Measurements from ENCODE around the gene SDK1. TPM values are rescaled to one million over a fixed set of nuclear protein-coding genes. Genes with fewer than 3 reads are reported as not detected.

The SDK1 gene
- total RNA-seq, 4 donors from 2014 or later, result 2.5 to 12.9 (median 6.1) TPM

GRCh38 chr7:3336042-3336665 is 35.1 kb downstream of the SDK1 start:
- no peaks in the 10 kb centered on the region for H3K9me3 ChIP-seq
- H3K27ac ChIP-seq, result no peak overlapping the region
- peaks cover 4% of the 10 kb centered on the region for H3K27me3 ChIP-seq
- TF ChIP-seq EP300 (IDR thresholded peaks at IDR 0.05) (no peak), POLR2A (IDR thresholded peaks at IDR 0.05) (no peak), POLR2AphosphoS5 (IDR thresholded peaks at IDR 0.05) (no peak)
- TF ChIP-seq, protein P1, sequence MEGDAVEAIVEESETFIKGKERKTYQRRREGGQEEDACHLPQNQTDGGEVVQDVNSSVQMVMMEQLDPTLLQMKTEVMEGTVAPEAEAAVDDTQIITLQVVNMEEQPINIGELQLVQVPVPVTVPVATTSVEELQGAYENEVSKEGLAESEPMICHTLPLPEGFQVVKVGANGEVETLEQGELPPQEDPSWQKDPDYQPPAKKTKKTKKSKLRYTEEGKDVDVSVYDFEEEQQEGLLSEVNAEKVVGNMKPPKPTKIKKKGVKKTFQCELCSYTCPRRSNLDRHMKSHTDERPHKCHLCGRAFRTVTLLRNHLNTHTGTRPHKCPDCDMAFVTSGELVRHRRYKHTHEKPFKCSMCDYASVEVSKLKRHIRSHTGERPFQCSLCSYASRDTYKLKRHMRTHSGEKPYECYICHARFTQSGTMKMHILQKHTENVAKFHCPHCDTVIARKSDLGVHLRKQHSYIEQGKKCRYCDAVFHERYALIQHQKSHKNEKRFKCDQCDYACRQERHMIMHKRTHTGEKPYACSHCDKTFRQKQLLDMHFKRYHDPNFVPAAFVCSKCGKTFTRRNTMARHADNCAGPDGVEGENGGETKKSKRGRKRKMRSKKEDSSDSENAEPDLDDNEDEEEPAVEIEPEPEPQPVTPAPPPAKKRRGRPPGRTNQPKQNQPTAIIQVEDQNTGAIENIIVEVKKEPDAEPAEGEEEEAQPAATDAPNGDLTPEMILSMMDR (IDR thresholded peaks at IDR 0.05), result no peak
- H3K4me3 ChIP-seq, result no peak overlapping the region
- WGBS, result 69% methylated on average over 4 of the region's 6 CpGs
- no peak for DNase-seq (ENCODE audit: low spot score in 2 of 2)
- no peaks in the 10 kb centered on the region for H3K36me3 ChIP-seq
- no peaks in the 10 kb centered on the region for H3K4me1 ChIP-seq

DNA sequence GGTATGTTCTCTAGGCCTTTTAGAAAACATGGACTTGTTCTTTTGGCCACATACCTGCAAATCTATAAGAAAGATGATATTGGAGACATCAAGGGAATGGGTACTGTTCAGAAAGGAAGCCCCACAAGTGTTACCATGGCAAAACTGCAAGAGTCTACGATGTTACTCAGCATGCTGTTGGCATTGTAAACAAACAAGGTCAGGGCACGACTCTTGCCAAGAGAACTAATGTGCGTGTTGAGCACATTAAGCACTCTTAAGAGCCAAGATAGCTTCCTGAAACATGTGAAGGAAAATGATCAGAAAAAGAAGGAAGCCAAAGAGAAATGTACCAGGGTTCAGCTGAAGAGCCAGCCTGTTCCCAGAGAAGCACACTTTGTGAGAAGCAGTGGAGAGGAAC is 37.1 kb downstream of the SDK1 start:
- 46% methylated on average over 3 of the region's 3 CpGs for WGBS
- Histone ChIP-seq H3K4me1 (no peaks in the 10 kb centered on the region), H3K36me3 (no peaks in the 10 kb centered on the region), H3K27ac (no peak overlapping the region), H3K27me3 (peaks cover under 1% of the 10 kb centered on the region), H3K9me3 (no peaks in the 10 kb centered on the region), H3K4me3 (no peak overlapping the region)
- DNase-seq (ENCODE audit: low spot score in 2 of 2), result no peak
- TF ChIP-seq, protein P1 (IDR thresholded peaks at IDR 0.05), result no peak

DNA sequence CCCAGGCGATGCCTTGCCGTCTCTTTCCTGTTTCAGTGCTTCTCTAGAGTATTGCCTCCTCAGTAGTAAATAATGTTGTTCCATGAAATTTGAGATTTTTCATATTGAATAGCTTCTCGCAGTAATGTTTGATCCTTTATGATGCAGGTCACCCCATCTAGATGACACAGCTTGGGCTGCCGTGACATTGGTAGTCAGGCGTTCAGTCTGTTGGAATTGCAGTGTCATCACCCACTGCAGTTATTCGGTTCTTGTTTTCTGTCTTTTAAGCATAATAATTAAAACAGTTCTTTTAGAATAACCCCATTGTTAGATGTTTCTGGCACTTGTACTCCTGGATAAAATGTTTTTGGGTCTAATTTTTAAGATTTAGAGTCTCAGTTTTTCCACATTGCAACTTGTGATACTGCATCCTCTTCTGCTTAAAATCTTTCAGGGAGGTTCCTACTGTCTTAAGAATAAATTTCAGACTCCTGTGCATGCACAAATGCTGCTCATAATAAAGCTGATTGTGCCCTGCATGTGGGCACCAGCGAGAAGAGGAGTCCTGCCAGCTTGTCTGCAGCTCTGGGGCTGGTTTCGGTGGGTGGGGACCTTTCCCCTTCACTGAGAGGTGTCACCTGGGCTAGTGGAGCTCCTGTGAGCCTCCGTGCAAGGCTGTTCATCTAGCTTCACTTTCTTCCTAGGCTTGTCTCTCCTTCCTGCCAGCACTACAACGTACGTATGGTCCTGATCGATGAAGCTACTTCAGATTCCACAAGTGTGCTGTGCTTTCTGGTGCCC is 44.8 kb downstream of the SDK1 start:
- Histone ChIP-seq H3K27ac (no peak overlapping the region), H3K27me3 (no peaks in the 10 kb centered on the region), H3K4me3 (no peak overlapping the region), H3K4me1 (no peaks in the 10 kb centered on the region), H3K36me3 (no peaks in the 10 kb centered on the region), H3K9me3 (no peaks in the 10 kb centered on the region)
- WGBS, result 87% methylated on average over 12 of the region's 12 CpGs
- no peak for DNase-seq (ENCODE audit: low spot score in 2 of 2)
- TF ChIP-seq POLR2AphosphoS5 (IDR thresholded peaks at IDR 0.05) (no peak), EP300 (IDR thresholded peaks at IDR 0.05) (no peak), POLR2A (IDR thresholded peaks at IDR 0.05) (no peak)
- TF ChIP-seq, protein P1 (IDR thresholded peaks at IDR 0.05), result no peak

DNA sequence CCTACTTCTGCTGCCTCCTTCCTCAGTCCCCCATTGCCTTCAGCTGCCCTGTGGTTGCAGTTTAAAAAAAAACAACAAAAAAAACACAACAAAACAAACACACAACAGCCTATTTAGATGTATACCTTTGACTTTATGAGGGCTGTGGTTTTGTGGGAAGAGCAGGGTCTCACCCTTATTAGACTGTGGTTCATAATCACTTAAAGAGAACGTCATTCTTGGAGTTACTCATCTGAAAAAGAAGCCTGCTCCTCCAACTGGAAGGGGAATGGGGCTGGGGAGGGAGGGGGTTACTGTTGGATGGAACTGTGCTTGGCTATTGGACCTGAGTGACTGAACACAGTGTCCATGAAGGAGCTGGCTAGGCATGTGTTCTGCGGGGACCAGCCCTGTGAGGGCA is 48.1 kb downstream of the SDK1 start:
- H3K4me1 ChIP-seq, result no peaks in the 10 kb centered on the region
- no peak overlapping the region for H3K27ac ChIP-seq
- TF ChIP-seq EP300 (IDR thresholded peaks at IDR 0.05) (no peak), POLR2A (IDR thresholded peaks at IDR 0.05) (no peak), POLR2AphosphoS5 (IDR thresholded peaks at IDR 0.05) (no peak)
- TF ChIP-seq, protein P1 (IDR thresholded peaks at IDR 0.05), result no peak
- no peaks in the 10 kb centered on the region for H3K27me3 ChIP-seq
- H3K36me3 ChIP-seq, result no peaks in the 10 kb centered on the region
- 84% methylated on average over 1 of the region's 2 CpGs for WGBS
- no peak for DNase-seq (ENCODE audit: low spot score in 2 of 2)
- no peak overlapping the region for H3K4me3 ChIP-seq
- no peaks in the 10 kb centered on the region for H3K9me3 ChIP-seq

GRCh38 chr7:3356173-3356572 is 55.1 kb downstream of the SDK1 start:
- Histone ChIP-seq H3K36me3 (no peaks in the 10 kb centered on the region), H3K27me3 (no peaks in the 10 kb centered on the region), H3K4me1 (no peaks in the 10 kb centered on the region), H3K9me3 (no peaks in the 10 kb centered on the region), H3K27ac (no peak overlapping the region), H3K4me3 (no peak overlapping the region)
- 85% methylated on average over 6 of the region's 6 CpGs for WGBS
- DNase-seq (ENCODE audit: low spot score in 2 of 2), result no peak
- TF ChIP-seq POLR2A (IDR thresholded peaks at IDR 0.05), result no peak
- TF ChIP-seq POLR2AphosphoS5 (IDR thresholded peaks at IDR 0.05), result no peak
- TF ChIP-seq EP300 (IDR thresholded peaks at IDR 0.05), result no peak
- TF ChIP-seq, protein P1 (IDR thresholded peaks at IDR 0.05), result no peak
